Suppressor macrophage treated with lipopolysaccharide for 1 hour (primary cell): Measurements from ENCODE around the gene MRC1.

Source experiments
- DNase-seq, 3 donors: peaks; one replicate each; pipeline ENCODE4 v3.0.0-alpha.2; 2020 to 2022

The MRC1 gene

GRCh38 chr10:17847585-17848296 is 38.6 kb downstream of the MRC1 start:
- peak; percentile 14 to 43 (median 34) for DNase-seq

GRCh38 chr10:17848646-17849045 is 39.5 kb downstream of the MRC1 start:
- DNase-seq: no peak

- no peak for DNase-seq
These were observed 41.4 kb downstream of the MRC1 start for GRCh38 chr10:17850501-17850900.

GRCh38 chr10:17851611-17852010 is 42.5 kb downstream of the MRC1 start:
- peak; percentile 91 to 92 (median 91) for DNase-seq

GRCh38 chr10:17854044-17854652 is 45.0 kb downstream of the MRC1 start:
- peak; percentile 23 to 57 (median 46) for DNase-seq

GRCh38 chr10:17857040-17857439 is 47.9 kb downstream of the MRC1 start:
- no peak for DNase-seq

- no peak for DNase-seq
These were observed 50.5 kb downstream of the MRC1 start for GRCh38 chr10:17859492-17860156.

- no peak for DNase-seq
These were observed 52.6 kb downstream of the MRC1 start for GRCh38 chr10:17861760-17862159.

- no peak for DNase-seq
These were observed 56.2 kb downstream of the MRC1 start for GRCh38 chr10:17865351-17865750.

- no peak for DNase-seq
These were observed 57.2 kb downstream of the MRC1 start for GRCh38 chr10:17866346-17866745.

GRCh38 chr10:17867056-17867455 is 57.9 kb downstream of the MRC1 start:
- DNase-seq: no peak

- peak; percentile 3 to 34 (median 9) for DNase-seq
These were observed 61.9 kb downstream of the MRC1 start for GRCh38 chr10:17871036-17871435.

GRCh38 chr10:17872191-17873091 is 63.3 kb downstream of the MRC1 start:
- peak; percentile 31 to 53 (median 50) for DNase-seq

GRCh38 chr10:17873946-17874345 is 64.8 kb downstream of the MRC1 start:
- peak in 2 of 3 donors; percentile 18 to 21 for DNase-seq

GRCh38 chr10:17877121-17877520 is 68.0 kb downstream of the MRC1 start:
- DNase-seq: no peak

- DNase-seq: no peak
These were observed 69.7 kb downstream of the MRC1 start for GRCh38 chr10:17878896-17879295.

GRCh38 chr10:17880601-17881000 is 71.5 kb downstream of the MRC1 start:
- DNase-seq: no peak

GRCh38 chr10:17882557-17882956 is 73.4 kb downstream of the MRC1 start:
- DNase-seq: no peak

- DNase-seq: no peak
These were observed 74.5 kb downstream of the MRC1 start for GRCh38 chr10:17883621-17884020.

GRCh38 chr10:17888189-17888588 is 79.0 kb downstream of the MRC1 start:
- no peak for DNase-seq

- no peak for DNase-seq
These were observed 82.3 kb downstream of the MRC1 start for GRCh38 chr10:17891435-17891834.

GRCh38 chr10:17904564-17904963 is 95.4 kb downstream of the MRC1 start:
- DNase-seq: no peak

- DNase-seq: peak in 2 of 3 donors; percentile 10 to 27
These were observed 96.3 kb downstream of the MRC1 start for GRCh38 chr10:17905491-17905890.
